Neural cell (in vitro differentiated cells): ENCODE data around the gene ARFGAP1. TPM values are rescaled to one million over a fixed set of nuclear protein-coding genes. Genes with fewer than 3 reads are reported as not detected.

Experiments
- H2AFZ ChIP-seq: fragments of 200-600, 300-800 bp; sonication (generic), shearing (Covaris generic); 2 replicates; pipeline ENCODE4 v1.6.0; 2014; ENCODE audit warnings: low read depth, mild to moderate bottlenecking, antibody characterized with exemption, low read length, moderate library complexity
- H3F3A ChIP-seq: fragments of 200-600 bp; shearing (Covaris generic); 2 replicates; pipeline ENCODE4 v1.6.1; 2016; ENCODE audit warnings: mild to moderate bottlenecking, moderate library complexity, mixed read lengths, antibody characterized with exemption, low read length; ENCODE audit not compliant: insufficient read depth, poor library complexity, severe bottlenecking
- H3K27ac ChIP-seq: fragments of 200-600, 300-800 bp; sonication (generic), shearing (Covaris generic); 2 replicates; pipeline ENCODE4 v1.5.1; 2014; ENCODE audit warnings: mild to moderate bottlenecking, low read length, moderate library complexity
- H3K27me3 ChIP-seq: fragments of 300-800, 200-600 bp; sonication (generic), shearing (Covaris generic); 2 replicates; pipeline ENCODE4 v1.6.0; 2014; ENCODE audit warnings: mild to moderate bottlenecking, low read depth, low read length, moderate library complexity; ENCODE audit not compliant: insufficient read depth
- H3K36me3 ChIP-seq: fragments of 300-800, 200-600 bp; sonication (generic), shearing (Covaris generic); 2 replicates; pipeline ENCODE4 v1.5.1; 2014; ENCODE audit warnings: mild to moderate bottlenecking, antibody characterized with exemption, low read length, moderate library complexity; ENCODE audit not compliant: insufficient read depth
- H3K4me2 ChIP-seq: fragments of 300-800, 200-600 bp; sonication (generic), shearing (Covaris generic); 2 replicates; pipeline ENCODE4 v1.6.0; 2014; ENCODE audit warnings: mild to moderate bottlenecking, low read length
- H3K4me3 ChIP-seq: fragments of 300-800, 200-600 bp; sonication (generic), shearing (Covaris generic); 2 replicates; pipeline ENCODE4 v1.5.1; 2014; ENCODE audit warnings: mild to moderate bottlenecking, low read length, moderate library complexity
- H3K79me2 ChIP-seq: fragments of 200-600 bp; shearing (Covaris generic); replicated peaks from 2 replicates; pipeline ENCODE4 v1.6.0; 2014; ENCODE audit warnings: mild to moderate bottlenecking, low read length, moderate library complexity; ENCODE audit not compliant: insufficient read depth
- H3K9ac ChIP-seq: fragments of 300-800, 200-600 bp; sonication (generic), shearing (Covaris generic); 2 replicates; pipeline ENCODE4 v1.6.1; 2016; ENCODE audit warnings: mild to moderate bottlenecking, low read length, mixed read lengths
- H3K9me2 ChIP-seq: fragments of 200-600 bp; shearing (Covaris generic); 2 replicates; pipeline ENCODE4 v1.6.1; 2016; ENCODE audit warnings: mild to moderate bottlenecking, low read length, mixed read lengths; ENCODE audit not compliant: insufficient read depth
- H3K9me3 ChIP-seq: fragments of 200-600, 300-800 bp; sonication (generic), shearing (Covaris generic); 2 replicates; pipeline ENCODE4 v1.6.1; 2016; ENCODE audit warnings: mild to moderate bottlenecking, mixed run types, low read length, moderate library complexity, mixed read lengths
- H4K20me1 ChIP-seq: fragments of 200-600 bp; shearing (Covaris generic); 2 replicates; pipeline ENCODE4 v1.6.1; 2016; ENCODE audit warnings: mild to moderate bottlenecking, mixed run types; ENCODE audit not compliant: insufficient read depth
- EP300 ChIP-seq: fragments of 450-650 bp; conservative IDR thresholded peaks from 2 replicates; pipeline ENCODE4 v1.6.1; 2014; ENCODE audit warnings: antibody characterized with exemption, mild to moderate bottlenecking, moderate library complexity; ENCODE audit not compliant: poor library complexity, severe bottlenecking
- EZH2 ChIP-seq: fragments of 200-600, 300-800 bp; shearing (Covaris generic), sonication (generic); IDR thresholded peaks from 2 replicates; pipeline ENCODE4 v1.6.1; 2014; ENCODE audit warnings: antibody characterized with exemption, low read length, borderline replicate concordance, mild to moderate bottlenecking; ENCODE audit not compliant: insufficient read depth, poor library complexity, severe bottlenecking
- MXI1 ChIP-seq: fragments of 450-650 bp; conservative IDR thresholded peaks from 2 replicates; pipeline ENCODE4 v1.6.1; 2014; ENCODE audit warnings: antibody characterized with exemption, mild to moderate bottlenecking; ENCODE audit not compliant: poor library complexity, severe bottlenecking
- POLR2AphosphoS5 ChIP-seq: IDR thresholded peaks from 2 replicates; pipeline ENCODE4 v1.6.1; 2012
- RAD21 ChIP-seq: fragments of 450-650 bp; conservative IDR thresholded peaks from 2 replicates; pipeline ENCODE4 v1.6.1; 2014; ENCODE audit warnings: antibody characterized with exemption, mild to moderate bottlenecking, moderate library complexity
- REST ChIP-seq: IDR thresholded peaks from 2 replicates; pipeline ENCODE4 v1.6.1; 2012; ENCODE audit warnings: borderline replicate concordance
- SMC3 ChIP-seq: fragments of 450-650 bp; conservative IDR thresholded peaks from 2 replicates; pipeline ENCODE4 v1.6.1; 2014; ENCODE audit warnings: antibody characterized with exemption, mild to moderate bottlenecking, moderate library complexity; ENCODE audit not compliant: poor library complexity
- TAF1 ChIP-seq: IDR thresholded peaks from 2 replicates; pipeline ENCODE4 v1.6.1; 2012; ENCODE audit warnings: low read depth
- polyA plus RNA-seq: library from polyadenylated mRNA; depleted of rRNA; stranded (reverse); fragments of >200 nt; gene quantifications from 2 replicates; pipeline ENCODE4 v1.2.3, GENCODE V29; 2014
- TF ChIP-seq, protein P1 (sequence below): fragments of 450-650 bp; IDR thresholded peaks from 2 replicates; pipeline ENCODE4 v1.5.1; 2014; ENCODE audit warnings: antibody characterized with exemption, mild to moderate bottlenecking, moderate library complexity; ENCODE audit not compliant: poor library complexity, severe bottlenecking

ARFGAP1 gene
- polyA plus RNA-seq, 1 donor from 2014 or later = 70.2 TPM

DNA sequence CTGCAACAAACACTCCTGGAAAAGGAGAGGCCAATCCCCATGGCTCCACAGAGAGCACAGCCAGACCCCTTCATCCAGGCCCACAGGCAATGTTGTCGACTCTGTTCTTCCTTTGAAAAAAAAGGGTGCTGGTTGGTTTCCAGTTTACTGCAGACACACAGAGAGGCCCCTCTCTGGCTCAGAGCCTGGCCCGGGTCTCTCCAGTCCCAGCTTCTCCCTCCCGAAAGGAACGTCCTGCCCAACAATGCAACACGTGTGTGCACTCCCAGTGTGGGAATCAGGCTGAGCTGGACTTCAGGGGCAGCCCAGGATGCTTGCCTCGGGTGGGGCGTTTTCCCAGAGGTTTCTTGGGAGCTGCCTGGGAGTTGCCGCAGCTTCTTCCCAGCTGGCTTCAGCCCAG lies 13.8 kb upstream of the ARFGAP1 start:
- Histone ChIP-seq H2AFZ (no peak overlapping the region), H3K9ac (no peak overlapping the region), H3K79me2 (no peaks in the 10 kb centered on the region), H3K9me3 (no peaks in the 10 kb centered on the region), H3K36me3 (no peaks in the 10 kb centered on the region), H3K4me3 (no peak overlapping the region), H4K20me1 (no peaks in the 10 kb centered on the region), H3F3A (no peaks in the 10 kb centered on the region), H3K27me3 (peaks cover 9% of the 10 kb centered on the region), H3K27ac (no peak overlapping the region), H3K4me2 (no peak overlapping the region), H3K9me2 (no peaks in the 10 kb centered on the region)
- no peak for TF ChIP-seq TAF1
- no peak for TF ChIP-seq EP300
- no peak for TF ChIP-seq MXI1
- no peak for TF ChIP-seq REST
- no peak for TF ChIP-seq RAD21
- TF ChIP-seq SMC3 = no peak
- TF ChIP-seq, protein P1, sequence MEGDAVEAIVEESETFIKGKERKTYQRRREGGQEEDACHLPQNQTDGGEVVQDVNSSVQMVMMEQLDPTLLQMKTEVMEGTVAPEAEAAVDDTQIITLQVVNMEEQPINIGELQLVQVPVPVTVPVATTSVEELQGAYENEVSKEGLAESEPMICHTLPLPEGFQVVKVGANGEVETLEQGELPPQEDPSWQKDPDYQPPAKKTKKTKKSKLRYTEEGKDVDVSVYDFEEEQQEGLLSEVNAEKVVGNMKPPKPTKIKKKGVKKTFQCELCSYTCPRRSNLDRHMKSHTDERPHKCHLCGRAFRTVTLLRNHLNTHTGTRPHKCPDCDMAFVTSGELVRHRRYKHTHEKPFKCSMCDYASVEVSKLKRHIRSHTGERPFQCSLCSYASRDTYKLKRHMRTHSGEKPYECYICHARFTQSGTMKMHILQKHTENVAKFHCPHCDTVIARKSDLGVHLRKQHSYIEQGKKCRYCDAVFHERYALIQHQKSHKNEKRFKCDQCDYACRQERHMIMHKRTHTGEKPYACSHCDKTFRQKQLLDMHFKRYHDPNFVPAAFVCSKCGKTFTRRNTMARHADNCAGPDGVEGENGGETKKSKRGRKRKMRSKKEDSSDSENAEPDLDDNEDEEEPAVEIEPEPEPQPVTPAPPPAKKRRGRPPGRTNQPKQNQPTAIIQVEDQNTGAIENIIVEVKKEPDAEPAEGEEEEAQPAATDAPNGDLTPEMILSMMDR = no peak
- TF ChIP-seq POLR2AphosphoS5 = no peak
- no peak for TF ChIP-seq EZH2

DNA sequence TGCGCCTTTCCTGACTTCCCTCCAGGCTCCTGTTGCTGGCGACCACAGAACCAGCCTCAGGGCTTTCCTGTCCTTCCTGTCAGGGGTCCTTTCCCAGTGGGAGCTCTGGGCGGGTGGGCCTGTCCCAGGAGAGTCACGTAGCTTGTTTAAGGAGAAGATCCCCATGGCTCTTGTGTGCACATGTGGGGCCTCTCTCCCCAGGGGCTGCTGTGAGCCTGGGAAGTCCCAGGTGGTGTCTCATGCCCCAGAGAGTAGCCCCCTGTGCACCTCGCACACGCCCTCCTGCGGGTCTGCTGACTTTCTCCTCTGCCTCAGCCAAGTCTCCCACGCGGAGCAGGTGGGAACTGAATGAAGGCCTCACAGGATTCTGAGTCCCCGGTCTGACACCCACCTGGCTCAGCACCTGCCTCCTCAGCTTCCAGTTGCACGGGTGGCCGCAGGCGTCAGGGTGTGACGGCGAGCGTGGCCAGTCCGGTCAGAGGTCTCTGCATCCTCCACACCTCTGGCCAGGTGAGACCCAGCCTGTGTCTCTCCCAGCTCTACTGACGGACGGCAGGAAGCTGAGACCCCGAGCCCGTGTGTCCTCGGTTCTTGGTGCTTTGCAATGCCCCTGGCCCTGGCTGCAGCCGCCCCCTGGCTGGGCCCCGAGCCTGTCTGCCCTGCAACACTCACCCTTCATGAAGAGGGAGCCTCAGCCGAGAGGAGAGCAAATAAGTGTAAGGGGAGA lies 12.7 kb upstream of the ARFGAP1 start:
- no peaks in the 10 kb centered on the region for H3K9me3 ChIP-seq
- H3K4me3 ChIP-seq = no peak overlapping the region
- H3K36me3 ChIP-seq = no peaks in the 10 kb centered on the region
- no peak overlapping the region for H2AFZ ChIP-seq
- no peaks in the 10 kb centered on the region for H4K20me1 ChIP-seq
- H3K27me3 ChIP-seq = peaks cover 1% of the 10 kb centered on the region
- no peak overlapping the region for H3K4me2 ChIP-seq
- no peak for TF ChIP-seq REST
- no peak for TF ChIP-seq TAF1
- no peak for TF ChIP-seq RAD21
- no peak for TF ChIP-seq EP300
- H3F3A ChIP-seq = no peaks in the 10 kb centered on the region
- H3K79me2 ChIP-seq = no peaks in the 10 kb centered on the region
- H3K27ac ChIP-seq = no peak overlapping the region
- no peak overlapping the region for H3K9ac ChIP-seq
- no peaks in the 10 kb centered on the region for H3K9me2 ChIP-seq
